ENCODE measurements around the gene ASB3.
"Not testable (repeated sequence)": the region's sequence is repeated elsewhere in the genome, so short reads cannot be mapped to it uniquely, and the experiment has no call there.

The ASB3 gene

DNA sequence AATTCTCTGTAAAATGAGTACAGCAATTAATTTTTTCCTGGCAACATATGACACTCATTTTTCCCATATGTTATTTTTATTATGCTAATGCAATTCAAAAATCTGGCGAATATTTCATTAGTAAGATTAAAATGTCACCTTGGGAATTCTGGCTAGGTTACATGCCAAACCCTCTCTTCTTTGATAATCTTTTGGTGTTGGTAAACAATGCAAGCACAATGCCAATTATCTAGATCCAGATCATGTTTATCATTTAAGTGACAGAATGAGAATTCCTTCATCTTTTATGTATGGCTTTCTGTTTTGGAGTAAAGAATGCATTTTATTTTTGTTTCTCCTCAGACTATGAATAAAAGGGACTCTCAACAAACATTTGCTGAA is 39.3 kb upstream of the ASB3 start:
- DNase-seq (ENCODE audit: low spot score) = no peak
- TF ChIP-seq, protein P1, sequence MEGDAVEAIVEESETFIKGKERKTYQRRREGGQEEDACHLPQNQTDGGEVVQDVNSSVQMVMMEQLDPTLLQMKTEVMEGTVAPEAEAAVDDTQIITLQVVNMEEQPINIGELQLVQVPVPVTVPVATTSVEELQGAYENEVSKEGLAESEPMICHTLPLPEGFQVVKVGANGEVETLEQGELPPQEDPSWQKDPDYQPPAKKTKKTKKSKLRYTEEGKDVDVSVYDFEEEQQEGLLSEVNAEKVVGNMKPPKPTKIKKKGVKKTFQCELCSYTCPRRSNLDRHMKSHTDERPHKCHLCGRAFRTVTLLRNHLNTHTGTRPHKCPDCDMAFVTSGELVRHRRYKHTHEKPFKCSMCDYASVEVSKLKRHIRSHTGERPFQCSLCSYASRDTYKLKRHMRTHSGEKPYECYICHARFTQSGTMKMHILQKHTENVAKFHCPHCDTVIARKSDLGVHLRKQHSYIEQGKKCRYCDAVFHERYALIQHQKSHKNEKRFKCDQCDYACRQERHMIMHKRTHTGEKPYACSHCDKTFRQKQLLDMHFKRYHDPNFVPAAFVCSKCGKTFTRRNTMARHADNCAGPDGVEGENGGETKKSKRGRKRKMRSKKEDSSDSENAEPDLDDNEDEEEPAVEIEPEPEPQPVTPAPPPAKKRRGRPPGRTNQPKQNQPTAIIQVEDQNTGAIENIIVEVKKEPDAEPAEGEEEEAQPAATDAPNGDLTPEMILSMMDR (IDR thresholded peaks at IDR 0.05; ENCODE audit: borderline replicate concordance, control extremely low read depth, extremely low read depth, insufficient read depth, missing control alignments) = no peak
- in situ Hi-C loops (cut with MboI; ENCODE audit: low sequenced_read_pairs, unreplicated experiment) = no loop called here

DNA sequence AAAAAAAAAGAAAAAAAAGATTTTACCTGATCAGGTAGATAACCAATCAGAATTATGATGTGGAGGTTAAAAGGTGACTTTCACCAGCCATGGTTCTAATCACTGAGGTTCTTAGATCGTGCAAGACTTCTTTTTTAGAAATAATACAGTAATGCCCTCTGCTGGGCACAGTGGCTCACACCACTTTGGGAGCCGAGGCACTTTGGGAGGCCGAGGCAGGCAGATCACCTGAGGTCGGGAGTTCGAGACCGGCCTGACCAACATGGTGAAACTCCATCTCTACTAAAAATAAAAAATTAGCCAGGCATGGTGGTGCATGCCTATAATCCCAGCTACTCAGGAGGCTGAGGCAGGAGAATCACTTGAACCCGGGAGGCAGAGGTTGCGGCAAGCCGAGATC is 36.9 kb upstream of the ASB3 start:
- DNase-seq (ENCODE audit: low spot score); in situ Hi-C loops (cut with MboI; ENCODE audit: low sequenced_read_pairs, unreplicated experiment): not testable (repeated sequence)
- TF ChIP-seq, protein P1 (IDR thresholded peaks at IDR 0.05; ENCODE audit: borderline replicate concordance, control extremely low read depth, extremely low read depth, insufficient read depth, missing control alignments) = peak; percentile 31

DNA sequence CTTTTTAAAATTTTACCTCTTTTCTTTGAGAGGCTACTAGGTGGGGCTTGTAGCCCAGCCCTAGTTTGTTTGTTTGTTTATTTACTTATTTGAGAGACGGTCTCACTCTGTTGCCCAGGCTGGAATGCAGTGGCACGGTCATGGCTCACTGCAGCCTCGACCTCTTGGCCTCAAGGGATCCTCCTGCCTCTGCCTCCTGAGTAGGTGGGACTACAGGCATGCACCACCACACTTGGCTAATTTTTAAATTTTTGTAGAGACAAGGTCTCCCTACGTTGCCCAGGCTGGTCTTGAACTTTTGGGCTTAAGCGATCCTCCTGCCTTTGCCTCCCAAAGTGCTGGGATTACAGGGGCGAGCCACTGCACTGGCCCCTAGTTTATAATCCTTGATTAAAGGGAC is 35.1 kb upstream of the ASB3 start:
- DNase-seq (ENCODE audit: low spot score) = no peak
- TF ChIP-seq, protein P1 (IDR thresholded peaks at IDR 0.05; ENCODE audit: borderline replicate concordance, control extremely low read depth, extremely low read depth, insufficient read depth, missing control alignments) = no peak
- in situ Hi-C loops (cut with MboI; ENCODE audit: low sequenced_read_pairs, unreplicated experiment) = no loop called here

- TF ChIP-seq, protein P1 (IDR thresholded peaks at IDR 0.05; ENCODE audit: borderline replicate concordance, control extremely low read depth, extremely low read depth, insufficient read depth, missing control alignments) = no peak
- in situ Hi-C loops (cut with MboI; ENCODE audit: low sequenced_read_pairs, unreplicated experiment) = no loop called here
- DNase-seq (ENCODE audit: low spot score) = no peak
Observed at GRCh38 chr2:53820711-53821110, 34.0 kb upstream of the ASB3 start.

DNA sequence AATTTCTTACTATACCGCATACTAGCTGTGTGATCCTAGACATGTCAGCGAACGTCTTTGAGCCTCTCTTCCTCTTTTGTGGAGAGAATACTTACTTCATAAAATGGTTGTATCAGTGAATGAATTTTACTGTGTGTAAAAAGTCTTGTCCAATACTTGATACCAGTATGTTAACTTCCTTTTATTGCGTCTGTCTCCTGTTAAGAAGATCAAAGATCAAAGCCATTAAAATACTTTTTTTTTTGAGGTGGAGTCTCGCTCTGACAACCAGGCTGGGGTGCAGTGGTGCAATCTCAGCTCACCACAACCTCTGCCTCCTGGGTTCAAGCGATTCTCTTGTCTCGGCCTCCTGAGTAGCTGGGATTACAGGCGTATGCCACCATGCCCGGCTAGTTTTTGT is 33.3 kb upstream of the ASB3 start:
- TF ChIP-seq, protein P1 (IDR thresholded peaks at IDR 0.05; ENCODE audit: borderline replicate concordance, control extremely low read depth, extremely low read depth, insufficient read depth, missing control alignments) = no peak
- in situ Hi-C loops (cut with MboI; ENCODE audit: low sequenced_read_pairs, unreplicated experiment) = no loop called here
- no peak for DNase-seq (ENCODE audit: low spot score)

DNA sequence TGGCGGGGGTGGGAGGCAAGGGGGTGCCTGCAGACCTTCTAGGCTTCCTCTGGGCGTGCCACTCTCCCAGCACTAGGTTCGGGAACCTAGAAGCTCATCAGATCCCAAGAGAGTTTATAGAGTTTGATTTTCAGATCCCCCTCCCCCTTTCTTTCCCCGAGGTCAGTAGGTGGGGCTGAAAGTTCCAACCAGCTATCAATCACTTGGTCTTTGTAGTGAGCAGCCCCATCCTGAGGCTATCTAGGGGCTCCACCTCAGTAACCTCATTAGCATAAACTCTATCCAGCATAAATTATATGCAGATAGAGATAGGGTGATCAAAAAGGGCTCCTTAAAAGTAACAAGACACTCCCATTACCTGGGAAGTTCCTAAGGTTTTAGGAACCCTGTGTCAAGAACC is 32.9 kb upstream of the ASB3 start:
- TF ChIP-seq, protein P1 (IDR thresholded peaks at IDR 0.05; ENCODE audit: borderline replicate concordance, control extremely low read depth, extremely low read depth, insufficient read depth, missing control alignments) = no peak
- in situ Hi-C loops (cut with MboI; ENCODE audit: low sequenced_read_pairs, unreplicated experiment) = no loop called here
- DNase-seq (ENCODE audit: low spot score) = no peak
